Right lung (tissue), 5 donors: ENCODE measurements around the gene APP. TPM values are rescaled to one million over a fixed set of nuclear protein-coding genes. Genes with fewer than 3 reads are reported as not detected.
"Not testable (repeated sequence)": the region's sequence is repeated elsewhere in the genome, so short reads cannot be mapped to it uniquely, and the experiment has no call there.

Experiments used
- DNase-seq, 2 donors: peaks; one replicate each; pipeline ENCODE4 v3.0.0-alpha.2; 2013
- polyA plus RNA-seq, 5 donors: library from polyadenylated mRNA; unstranded; fragments of 120-200 nt; gene quantifications; one replicate each; pipeline versions ENCODE4 v1.2.1 to v1.2.3, GENCODE V29; 2013; ENCODE audit warnings: inconsistent platforms in 1 of 5, low replicate concordance in 1 of 5; ENCODE audit not compliant: insufficient read length in 5 of 5, insufficient read depth in 1 of 5

The APP gene
- polyA plus RNA-seq, 5 donors = 524 to 664 (median 583) TPM

DNA sequence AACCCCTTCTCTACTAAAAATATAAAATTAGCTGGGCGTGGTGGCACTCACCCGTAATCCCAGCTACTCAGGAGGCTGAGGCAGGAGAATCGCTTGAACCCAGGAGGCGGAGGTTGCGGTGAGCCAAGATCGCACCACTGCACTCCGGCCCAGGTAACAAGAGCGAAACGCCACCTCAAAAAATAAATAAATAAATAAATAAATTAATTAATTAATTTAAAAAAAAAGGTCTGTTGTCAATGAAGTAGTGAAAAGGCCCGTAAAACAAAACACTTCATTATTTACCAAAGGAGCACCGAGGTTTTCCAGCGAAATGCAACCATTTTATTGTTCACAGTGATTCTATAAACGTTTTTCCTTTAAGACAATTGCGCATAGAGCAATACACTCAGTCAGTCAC is 39.5 kb downstream of the APP start:
- DNase-seq = not testable (repeated sequence)

DNA sequence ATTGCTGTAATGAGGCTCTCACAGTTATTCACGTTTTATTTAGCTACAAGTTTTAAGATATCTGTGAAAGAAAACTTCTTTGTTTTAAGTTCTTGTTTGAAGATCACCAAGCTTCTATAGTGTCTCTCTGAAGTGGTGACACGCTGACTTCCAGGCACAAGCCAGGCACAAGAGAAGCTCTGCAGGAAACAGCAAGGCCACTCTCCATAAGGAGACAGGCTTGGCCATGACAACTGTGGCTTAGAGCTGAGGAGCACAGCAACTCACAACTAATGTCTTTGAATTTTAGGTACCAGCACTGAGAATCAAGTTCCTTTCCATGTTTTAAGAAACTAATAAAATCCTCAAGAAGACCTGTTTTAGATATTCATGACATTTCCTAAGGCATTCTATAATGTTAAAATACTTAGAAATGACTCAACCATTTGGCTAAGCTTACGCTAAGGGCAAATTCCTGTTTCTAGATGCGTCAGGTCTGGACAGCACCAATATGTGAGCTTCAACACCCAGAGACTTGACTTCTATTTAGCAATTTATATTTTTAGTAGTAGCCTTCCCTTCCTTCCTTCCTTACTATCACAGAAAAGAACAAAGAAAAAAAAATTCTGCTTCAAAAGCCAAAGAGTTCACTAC is 40.2 kb downstream of the APP start:
- no peak for DNase-seq

DNA sequence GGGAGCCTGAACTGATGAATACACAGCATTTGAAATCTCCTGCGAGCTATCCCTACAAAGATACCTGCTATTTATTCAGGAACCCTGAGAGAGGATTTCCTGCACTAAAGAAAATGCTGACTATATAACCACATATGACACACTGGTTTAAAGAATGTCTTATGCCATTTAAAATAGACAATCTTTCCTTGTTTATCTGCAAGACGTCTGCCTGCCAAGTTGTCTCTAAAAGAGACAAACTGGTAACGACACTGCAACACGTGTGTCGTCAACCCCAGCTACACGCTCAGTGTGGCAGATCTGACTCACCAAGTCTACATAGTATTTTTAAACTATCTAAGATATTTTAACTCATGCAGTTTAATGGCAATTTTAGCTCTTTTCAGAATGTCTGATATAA is 42.7 kb downstream of the APP start:
- DNase-seq = no peak

DNA sequence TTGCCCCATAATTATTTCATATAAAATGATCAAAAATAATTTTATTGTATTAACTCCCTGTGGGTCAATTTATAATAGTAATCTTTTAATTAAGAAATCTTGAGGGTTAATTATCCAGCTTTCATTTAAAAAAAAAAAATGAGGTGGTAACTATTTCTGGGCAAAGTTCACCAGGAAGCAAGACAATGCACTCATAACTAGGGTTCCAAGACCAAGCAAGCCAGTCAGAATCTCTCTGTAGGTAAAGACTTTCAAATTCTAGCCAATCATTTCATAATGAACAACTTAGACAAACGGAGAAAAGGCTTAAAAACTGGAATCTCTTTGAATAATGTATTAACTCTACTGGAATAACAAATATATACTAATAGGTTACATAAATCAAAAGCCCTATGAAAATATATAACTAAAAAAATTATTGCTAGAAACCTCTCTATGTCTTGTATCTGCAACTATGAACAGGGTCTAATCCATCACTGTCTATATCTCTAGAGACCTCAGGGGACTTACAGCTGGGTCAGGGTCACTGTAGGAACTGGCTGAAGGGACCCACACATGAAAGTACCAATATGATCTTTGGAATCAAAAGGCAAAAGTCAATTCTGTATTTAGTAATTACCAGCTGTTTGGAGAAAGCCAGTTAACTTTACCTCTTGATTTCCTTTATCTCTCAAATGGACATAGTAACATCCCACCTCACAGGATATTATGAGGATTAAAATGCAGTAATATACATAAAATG is 43.3 kb downstream of the APP start:
- DNase-seq = no peak

DNA sequence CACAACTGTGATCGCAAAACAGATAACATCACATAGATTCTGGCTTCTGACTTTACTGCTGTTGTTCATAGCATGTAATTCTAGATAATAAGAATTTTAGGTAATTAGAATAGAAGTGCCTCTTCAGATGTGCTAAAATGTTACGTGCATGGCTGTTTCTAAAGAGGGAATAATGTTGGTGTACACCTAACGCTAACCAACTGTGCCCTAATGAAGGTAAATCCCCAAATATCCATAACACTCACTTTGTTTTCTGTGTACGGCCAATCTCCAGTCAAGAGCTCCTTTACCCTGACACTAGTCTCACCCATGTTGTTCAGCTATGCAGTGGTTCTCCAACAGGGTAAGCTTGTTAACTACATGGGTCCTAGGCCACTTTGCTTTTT is 44.4 kb downstream of the APP start:
- no peak for DNase-seq

DNA sequence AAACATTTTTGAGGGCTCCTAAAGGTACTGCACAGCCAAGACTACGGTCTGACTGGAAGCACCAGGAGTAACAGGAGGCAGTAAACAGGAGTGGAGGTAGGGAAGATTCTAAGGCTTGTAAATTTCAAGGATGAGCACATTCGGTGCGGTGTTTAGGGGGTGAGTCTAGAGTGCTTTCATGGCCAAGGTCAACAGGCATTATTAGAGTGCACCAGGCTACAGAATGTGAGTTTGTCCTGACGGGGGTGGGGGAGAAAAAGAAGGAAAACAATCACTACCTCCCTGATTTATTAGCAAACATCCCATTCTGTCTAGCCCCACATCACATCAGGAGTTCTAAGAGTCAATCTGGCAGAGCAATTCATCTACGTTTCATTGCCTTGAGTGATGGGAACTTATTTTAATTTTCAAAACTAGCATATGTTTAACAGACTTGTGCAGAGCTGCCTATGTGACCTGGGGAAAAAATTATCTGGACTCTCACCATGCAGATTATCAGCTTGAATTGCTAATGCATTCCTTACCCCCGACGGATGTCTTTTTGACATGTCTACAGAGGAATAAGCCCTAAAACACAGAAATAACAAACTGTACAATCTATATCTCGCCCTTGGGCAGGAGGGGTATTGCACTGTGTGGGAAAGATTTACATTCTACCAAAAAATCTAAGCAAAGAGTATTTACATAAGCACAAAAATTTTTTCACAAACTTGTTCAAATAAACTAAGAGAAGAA is 45.0 kb downstream of the APP start:
- DNase-seq = no peak

DNA sequence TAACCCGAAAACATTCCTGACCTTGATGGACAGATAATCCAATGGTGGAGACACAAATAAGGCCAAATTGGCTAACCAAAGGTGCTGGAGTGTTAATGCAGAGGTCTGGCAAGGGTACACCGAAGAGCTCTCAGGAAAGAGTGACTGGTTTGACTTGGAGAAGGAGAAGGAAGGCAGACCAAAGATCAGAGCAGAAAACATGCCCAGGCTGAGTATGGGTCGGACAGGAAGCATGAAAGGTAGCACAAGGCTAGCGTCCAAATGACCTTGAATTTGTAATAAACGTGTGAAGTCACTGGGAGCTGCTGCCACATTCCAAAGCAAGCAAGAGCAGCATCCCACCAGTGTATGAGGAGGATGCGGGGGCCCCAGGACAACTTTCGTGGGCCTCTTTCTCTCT is 45.7 kb downstream of the APP start:
- no peak for DNase-seq

DNA sequence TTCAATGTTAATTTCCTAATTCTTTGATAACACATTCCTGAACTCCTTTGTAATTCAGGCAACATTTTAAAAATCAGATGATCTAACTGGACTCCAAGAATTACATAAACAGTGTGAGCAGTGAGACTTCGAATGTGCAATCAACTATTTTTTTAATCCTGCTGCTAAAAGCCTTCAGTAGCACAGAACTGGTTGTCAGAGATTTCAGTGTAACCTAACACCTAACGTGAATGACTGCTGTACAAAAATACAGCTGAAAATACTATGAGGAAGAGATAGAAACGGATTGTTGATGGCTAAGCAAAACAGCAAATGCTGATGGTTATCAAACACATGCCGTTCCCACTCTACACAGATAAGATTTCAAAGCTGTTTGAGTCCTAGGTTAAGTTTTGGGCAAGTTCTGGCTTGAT is 46.1 kb downstream of the APP start:
- DNase-seq = no peak

DNA sequence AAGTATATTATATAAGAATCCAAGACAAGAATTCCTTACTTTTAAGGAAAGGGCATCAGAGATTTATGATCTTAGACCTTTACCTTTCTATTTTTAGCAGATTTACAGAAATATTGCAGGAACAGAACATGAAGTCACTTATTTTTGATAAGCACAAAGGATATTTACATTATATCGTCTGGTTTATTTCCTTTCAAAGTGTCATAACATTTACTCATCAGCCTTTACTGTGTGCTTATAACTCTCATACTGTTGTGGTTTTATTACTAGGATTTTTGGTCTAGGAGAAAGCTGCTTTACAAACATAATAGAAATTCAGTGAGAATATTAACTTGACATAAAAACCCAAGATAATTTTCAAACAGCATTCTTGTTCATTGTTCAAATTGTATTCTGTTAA is 47.6 kb downstream of the APP start:
- DNase-seq = no peak

DNA sequence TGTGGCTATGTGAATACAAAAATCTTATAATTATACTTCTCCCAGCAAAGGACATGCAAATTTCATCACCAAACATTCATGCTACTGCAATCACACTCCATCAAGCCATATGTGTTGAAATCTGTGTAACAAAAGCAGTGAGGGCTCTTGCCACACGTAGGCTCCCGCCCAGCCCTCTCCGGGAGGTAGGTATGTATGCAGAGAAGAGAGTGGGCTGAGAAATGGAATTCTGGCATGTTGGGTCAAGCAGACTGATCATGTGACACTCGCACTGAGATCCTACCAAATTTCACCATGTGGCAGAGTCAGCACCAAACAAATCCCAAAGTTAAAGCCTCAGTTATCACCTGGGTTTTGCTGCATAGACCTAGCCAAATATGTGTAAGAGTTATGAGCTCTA is 49.7 kb downstream of the APP start:
- no peak for DNase-seq

DNA sequence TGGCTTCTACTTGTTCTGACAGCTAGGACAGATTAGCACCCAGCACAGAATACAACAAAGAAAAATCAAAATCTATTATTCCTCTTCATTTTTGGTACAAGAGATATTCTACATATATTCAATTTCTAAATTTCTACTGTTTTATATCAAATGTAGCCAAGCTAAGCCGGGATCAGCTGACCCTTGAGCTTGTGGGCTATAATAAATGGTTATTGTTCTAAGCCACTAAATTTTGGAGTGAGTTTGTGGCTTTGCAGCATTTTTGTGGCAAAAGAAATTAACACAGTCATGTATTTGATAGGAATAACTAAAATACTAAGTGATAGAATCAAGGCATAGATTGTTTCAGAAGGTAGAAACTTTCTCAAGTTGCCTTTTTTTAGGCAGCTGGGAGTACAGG is 50.7 kb downstream of the APP start:
- DNase-seq = no peak

DNA sequence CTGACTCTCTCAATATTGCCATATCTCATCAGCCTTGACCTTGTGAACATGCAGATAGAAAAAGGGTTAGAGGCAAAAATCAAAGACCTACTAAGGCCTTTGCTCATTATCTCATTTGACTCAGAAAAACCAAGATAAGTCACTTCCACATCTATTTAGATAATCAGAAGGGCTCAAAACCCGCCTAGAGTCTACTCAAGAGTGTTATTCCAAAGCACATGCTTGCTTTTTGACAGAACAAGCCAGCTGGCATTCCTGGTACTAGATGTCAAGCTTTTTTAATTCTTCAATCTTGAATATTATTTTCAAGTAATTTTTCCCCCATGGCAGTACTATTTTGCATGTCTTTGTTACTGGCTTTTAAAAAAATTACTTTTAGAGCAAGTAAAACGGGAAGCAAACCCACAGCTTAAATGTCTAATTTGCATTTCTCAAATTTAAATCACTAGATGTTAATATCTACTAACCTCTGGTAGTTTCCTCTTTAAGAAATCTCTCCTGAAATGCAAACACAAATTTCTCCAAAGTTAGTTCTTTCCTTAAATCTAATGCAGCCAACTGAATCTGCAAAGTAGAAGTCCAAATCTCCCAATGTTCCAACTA is 51.5 kb downstream of the APP start:
- no peak for DNase-seq

DNA sequence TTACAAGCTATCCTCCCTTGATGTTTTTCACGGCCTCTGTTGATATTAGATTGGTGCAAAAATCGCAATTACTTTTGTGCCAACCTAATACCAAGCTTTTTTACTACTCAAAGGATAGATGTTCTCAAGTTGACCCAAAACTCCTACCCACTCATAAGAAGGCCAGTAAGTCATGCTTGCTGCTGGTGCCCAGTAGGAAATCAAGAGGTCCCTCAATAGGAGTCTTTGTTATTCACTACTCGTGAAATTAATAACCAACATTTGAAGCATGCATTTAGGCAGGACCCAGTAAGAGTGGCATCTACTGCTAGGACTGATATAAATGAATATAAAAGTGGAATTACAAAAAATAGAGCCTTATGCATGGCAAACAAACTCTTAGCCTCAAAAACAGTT is 52.6 kb downstream of the APP start:
- DNase-seq = no peak

DNA sequence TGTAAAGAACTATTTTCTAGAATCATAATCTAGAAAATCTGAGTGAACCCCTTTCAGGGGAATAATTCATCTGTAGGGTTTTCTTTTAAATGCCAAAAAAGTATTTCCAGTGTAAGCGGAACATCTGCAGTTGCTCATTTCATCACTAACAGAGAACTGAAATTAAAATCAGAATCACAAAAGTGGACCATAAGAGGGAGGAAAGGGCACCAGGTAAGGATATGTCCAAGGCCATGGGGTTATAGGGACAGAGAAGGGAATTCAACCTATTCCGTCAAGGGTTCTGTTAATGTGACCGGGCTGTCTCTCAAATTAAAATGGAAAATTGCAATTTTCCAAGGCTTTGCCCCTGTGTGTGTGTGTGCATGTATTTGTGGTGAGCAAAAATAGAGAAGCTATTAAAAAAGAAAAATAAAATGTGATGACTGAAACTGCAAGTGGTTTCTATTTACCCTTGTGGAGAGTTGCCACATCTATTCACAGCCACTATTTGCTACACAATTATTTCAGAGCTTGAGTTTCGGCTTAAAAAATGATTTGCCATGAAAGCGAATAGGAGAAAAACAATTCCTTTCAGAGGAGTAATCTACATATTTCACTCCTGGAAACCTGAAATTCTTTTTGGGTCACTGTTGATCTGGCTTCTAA is 53.1 kb downstream of the APP start:
- no peak for DNase-seq

DNA sequence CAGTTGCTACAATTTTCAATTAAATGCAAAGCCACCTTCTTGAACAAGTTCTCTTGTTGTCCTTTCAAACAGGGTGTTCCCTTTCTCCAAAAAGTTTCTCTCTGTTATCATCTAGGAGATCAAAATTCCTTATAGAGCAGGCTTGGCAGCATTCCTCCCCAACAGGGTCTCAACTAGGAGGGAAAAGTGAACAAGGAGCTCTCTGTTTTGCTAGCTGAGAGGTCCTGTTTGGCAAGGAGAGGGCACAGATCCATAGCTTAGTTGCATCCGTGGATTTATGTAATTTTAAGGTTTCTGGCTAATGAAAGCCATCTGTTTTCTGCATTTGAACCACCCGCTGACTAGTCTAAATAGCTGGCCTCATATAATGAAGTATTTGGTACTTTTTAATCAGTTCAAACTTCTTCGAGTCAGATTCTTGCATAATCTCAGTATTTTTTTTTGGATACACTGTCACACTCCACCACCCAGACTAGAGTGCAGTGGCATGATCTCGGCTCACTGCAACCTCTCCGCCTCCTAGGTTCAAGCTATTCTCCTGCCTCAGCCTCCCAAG is 54.0 kb downstream of the APP start:
- DNase-seq = no peak

DNA sequence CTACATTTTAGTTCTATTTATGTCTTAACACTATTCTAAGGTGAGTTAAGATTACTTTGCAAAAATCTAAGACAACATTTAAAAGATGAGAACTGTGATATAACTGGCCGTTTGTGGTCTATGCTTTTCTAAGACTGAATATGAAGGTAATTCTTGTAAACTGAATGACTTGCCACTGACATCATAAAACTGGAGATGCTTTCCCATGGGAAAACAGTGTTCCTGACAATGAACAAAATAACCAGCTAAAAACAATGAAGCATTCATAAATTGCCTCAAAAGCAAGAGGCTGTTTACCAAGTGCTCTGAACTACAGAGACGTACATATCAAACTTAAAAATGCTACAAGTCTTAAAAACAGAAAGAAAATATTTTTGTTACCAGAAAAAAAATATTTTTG is 54.7 kb downstream of the APP start:
- no peak for DNase-seq

DNA sequence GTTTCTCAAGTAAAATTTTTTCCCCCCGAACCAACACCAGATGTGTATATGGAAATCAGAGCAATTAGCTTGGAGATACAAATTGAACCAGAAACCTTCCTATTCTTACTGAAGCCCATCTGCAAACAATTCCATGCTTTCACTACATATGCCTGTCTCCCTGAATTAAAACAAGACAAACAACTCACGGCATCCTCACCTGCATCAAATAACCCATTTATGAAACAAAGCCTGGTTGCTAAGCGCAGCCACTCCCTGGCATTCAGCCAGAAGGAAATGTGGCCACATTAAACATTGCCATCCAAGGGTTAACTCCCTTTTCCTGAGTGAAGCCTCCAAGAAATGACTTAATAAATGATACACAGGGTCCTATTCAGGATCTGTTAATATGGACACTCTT is 55.3 kb downstream of the APP start:
- no peak for DNase-seq

DNA sequence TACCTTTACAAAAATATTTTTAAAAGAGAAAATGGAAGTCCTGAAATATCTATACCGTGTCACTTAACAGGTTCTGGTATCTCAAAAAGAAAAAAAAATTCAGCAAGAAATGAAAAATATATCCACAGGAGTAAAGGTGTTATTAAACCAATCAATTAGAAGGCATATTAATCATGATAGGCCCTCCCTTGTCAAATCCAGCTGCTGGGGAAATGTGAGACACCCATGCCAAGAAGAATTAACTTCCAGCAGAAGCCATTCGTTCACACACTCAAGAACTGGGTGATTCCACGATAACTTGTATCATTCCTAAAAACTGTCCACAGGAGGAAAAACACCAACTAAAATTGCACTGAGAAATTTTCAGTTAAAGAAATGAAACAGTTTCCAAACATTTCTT is 57.6 kb downstream of the APP start:
- no peak for DNase-seq

DNA sequence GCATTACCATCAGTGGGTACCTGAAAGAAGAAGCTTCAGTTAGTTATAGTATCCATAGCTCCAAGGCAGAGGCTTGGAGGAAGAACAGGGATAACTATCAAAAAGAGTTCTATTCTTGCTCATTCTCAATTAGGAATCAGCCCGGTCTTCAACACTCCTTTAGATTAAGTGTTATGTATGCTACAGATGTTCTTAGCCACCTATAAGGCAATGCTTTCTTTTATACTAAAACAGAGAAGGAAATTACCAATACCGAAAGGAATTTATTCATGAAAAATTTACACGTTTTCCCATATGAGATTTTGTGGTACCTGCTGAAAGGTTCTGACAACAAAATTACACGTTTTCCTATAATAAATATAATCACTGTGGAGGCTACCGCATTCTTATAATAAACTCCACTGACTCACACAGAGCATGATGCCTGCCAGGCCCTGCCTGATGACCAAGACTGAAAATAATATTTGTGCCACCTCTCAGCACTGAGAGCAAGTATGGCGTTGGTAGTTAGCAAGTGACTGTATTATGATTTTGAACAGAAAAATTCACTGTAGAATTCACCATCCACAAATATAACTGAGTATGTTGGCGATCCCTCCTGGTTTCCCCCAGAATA is 58.3 kb downstream of the APP start:
- DNase-seq = no peak

DNA sequence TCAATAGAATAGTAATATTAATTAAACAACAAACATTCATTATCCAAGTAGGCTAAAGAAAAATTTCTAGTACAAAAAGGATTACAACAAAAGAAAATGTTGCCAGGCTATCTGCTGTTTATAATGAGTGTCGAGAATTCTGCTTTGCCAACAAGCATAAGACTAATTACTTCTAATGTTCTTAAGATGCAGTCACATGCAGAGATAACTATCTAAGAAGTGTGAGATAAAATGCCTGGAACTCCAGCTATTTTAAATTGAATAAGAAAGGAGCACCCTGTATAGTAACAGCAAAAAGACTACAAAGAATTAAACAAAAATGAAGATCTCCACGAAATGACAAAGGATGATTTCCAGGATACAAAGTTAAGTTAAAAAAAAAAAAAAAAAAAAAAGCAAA is 59.9 kb downstream of the APP start:
- DNase-seq = no peak

DNA sequence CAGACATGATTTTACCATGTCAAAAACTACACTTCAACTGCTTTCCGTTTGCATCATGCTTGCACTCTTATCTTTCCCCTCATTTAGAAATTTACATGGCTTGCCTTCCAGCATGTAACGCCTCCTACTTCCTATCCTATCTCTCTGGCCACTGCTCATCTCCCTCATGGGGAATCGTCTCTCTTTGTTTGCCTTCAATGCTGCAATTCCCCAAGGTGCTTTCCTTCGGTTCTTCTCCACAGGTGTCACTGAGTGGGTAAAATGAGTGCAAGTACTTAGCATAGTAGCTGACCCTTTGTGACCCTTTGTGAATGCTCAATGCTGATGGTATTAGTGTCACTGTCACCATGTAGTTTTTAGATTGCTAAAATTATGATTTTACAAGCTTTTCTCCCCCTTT is 63.1 kb downstream of the APP start:
- DNase-seq = no peak

DNA sequence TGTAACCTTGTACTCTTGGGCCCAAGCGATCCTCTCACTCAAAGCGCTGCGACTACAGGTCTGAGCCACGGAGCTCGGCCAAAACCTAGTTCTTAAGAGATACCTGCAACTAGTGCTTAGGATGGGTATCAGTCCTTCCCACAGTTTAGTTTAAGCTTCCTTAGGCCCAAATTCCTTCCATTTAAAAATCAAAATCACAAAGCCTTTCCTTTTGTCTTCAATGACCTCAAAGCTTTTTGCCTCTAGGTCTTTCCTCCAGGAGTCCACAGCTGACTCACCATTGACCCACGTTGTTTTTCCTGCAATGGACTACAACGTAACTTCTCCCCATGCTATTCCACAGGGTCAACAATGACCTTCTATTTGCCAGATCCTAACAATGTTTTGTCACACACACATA is 64.0 kb downstream of the APP start:
- DNase-seq = no peak
